Calu3 (cell line): ENCODE data around the gene RNF17. TPM values are rescaled to one million over a fixed set of nuclear protein-coding genes. Genes with fewer than 3 reads are reported as not detected.

Source experiments
- BruUV-seq: library from RNA; stranded (reverse); fragments of 400-500 nt; replicated peaks from 2 replicates; lab custom pipeline; 2021; lab: Mats Ljungman, UMichigan
- CTCF ChIA-PET: fragments of 300-600 bp; sonication (Branson Sonifier 250); formaldehyde crosslinking; loops from one replicate; lab custom pipeline; 2022; ENCODE audit warnings: antibody characterized with exemption; lab: Charles Lee
- DNase-seq: peaks from one replicate; pipeline ENCODE4 v3.0.0; 2022
- H3K27ac Mint-ChIP-seq: one replicate; pipeline ENCODE4 v1.8.0; 2022; ENCODE audit warnings: mixed read lengths; ENCODE audit not compliant: unreplicated experiment
- H3K27me3 Mint-ChIP-seq: one replicate; pipeline ENCODE4 v1.8.0; 2022; ENCODE audit warnings: mixed read lengths; ENCODE audit not compliant: unreplicated experiment
- H3K36me3 Mint-ChIP-seq: one replicate; pipeline ENCODE4 v1.8.0; 2022; ENCODE audit warnings: mild to moderate bottlenecking, moderate library complexity, mixed read lengths; ENCODE audit not compliant: insufficient read depth, unreplicated experiment
- H3K4me1 Mint-ChIP-seq: one replicate; pipeline ENCODE4 v1.8.0; 2022; ENCODE audit warnings: mild to moderate bottlenecking, low read depth, mixed read lengths; ENCODE audit not compliant: unreplicated experiment
- H3K4me3 Mint-ChIP-seq: one replicate; pipeline ENCODE4 v1.8.0; 2022; ENCODE audit warnings: mild to moderate bottlenecking, low read depth, moderate library complexity, mixed read lengths; ENCODE audit not compliant: unreplicated experiment
- H3K9me3 Mint-ChIP-seq: one replicate; pipeline ENCODE4 v1.8.0; 2022; ENCODE audit warnings: low read depth, mixed read lengths; ENCODE audit not compliant: unreplicated experiment
- CTCF ChIP-seq: fragments of 200-600 bp; IDR thresholded peaks from one replicate; pipeline ENCODE4 v1.8.0; 2022; ENCODE audit warnings: antibody characterized with exemption; ENCODE audit not compliant: unreplicated experiment
- intact Hi-C: fragments of 100-400 bp; cut with micrococcal nuclease; formaldehyde crosslinking; loops from one replicate; pipeline ENCODE4 v1.10.0; 2022; ENCODE audit not compliant: unreplicated experiment
- total RNA-seq: library from RNA; stranded (reverse); gene quantifications from 2 replicates; pipeline ENCODE4 v1.2.3, GENCODE V29; 2022

RNF17 gene
- total RNA-seq, 1 experiment from 2014 or later: not detected

GRCh38 chr13:24759197-24759596 lies 4.8 kb upstream of the RNF17 start:
- no peak for TF ChIP-seq CTCF
- BruUV-seq: no TSS peak
- H3K36me3 Mint-ChIP-seq: no peaks in the 10 kb centered on the region
- no peaks in the 10 kb centered on the region for H3K27me3 Mint-ChIP-seq
- no peaks in the 10 kb centered on the region for H3K9me3 Mint-ChIP-seq
- CTCF ChIA-PET: no interaction called here
- no peak overlapping the region for H3K27ac Mint-ChIP-seq
- DNase-seq: no peak
- intact Hi-C loops: no loop called here
- peaks cover 8% of the 10 kb centered on the region for H3K4me1 Mint-ChIP-seq
- no peak overlapping the region for H3K4me3 Mint-ChIP-seq

GRCh38 chr13:24764276-24764630 lies 284 bp downstream of the RNF17 start:
- CTCF ChIA-PET: no interaction called here
- TF ChIP-seq CTCF: no peak
- intact Hi-C loops: no loop called here
- Mint-ChIP-seq H3K27me3 (no peaks in the 10 kb centered on the region), H3K4me3 (no peak overlapping the region), H3K4me1 (peaks cover 8% of the 10 kb centered on the region), H3K36me3 (no peaks in the 10 kb centered on the region), H3K9me3 (no peaks in the 10 kb centered on the region), H3K27ac (no peak overlapping the region)
- BruUV-seq: no TSS peak
- DNase-seq: no peak

- intact Hi-C loops: no loop called here
- no peak for DNase-seq
- H3K27me3 Mint-ChIP-seq: no peaks in the 10 kb centered on the region
- no TSS peak for BruUV-seq
- no peak overlapping the region for H3K27ac Mint-ChIP-seq
- H3K36me3 Mint-ChIP-seq: no peaks in the 10 kb centered on the region
- no peak overlapping the region for H3K4me3 Mint-ChIP-seq
- no peak for TF ChIP-seq CTCF
- no peaks in the 10 kb centered on the region for H3K4me1 Mint-ChIP-seq
- CTCF ChIA-PET: no interaction called here
- H3K9me3 Mint-ChIP-seq: no peaks in the 10 kb centered on the region
Measured at GRCh38 chr13:24777171-24777570, 13.2 kb downstream of the RNF17 start.

GRCh38 chr13:24784319-24784718 lies 20.4 kb downstream of the RNF17 start:
- intact Hi-C loops: no loop called here
- no peaks in the 10 kb centered on the region for H3K4me1 Mint-ChIP-seq
- peaks cover 4% of the 10 kb centered on the region for H3K9me3 Mint-ChIP-seq
- no peak for DNase-seq
- H3K27ac Mint-ChIP-seq: no peak overlapping the region
- H3K27me3 Mint-ChIP-seq: peaks cover 12% of the 10 kb centered on the region
- H3K4me3 Mint-ChIP-seq: no peak overlapping the region
- BruUV-seq: no TSS peak
- TF ChIP-seq CTCF: no peak
- no peaks in the 10 kb centered on the region for H3K36me3 Mint-ChIP-seq
- CTCF ChIA-PET: no interaction called here
